Ishikawa (cell line): ENCODE results near the gene YRDC.
A peak's percentile ranks its signal among the peaks of the same experiment; 100 is the strongest.

Source experiments
- CEBPB ChIP-seq: IDR thresholded peaks from 2 replicates; pipeline ENCODE4 v1.6.1; 2012
- CREB1 ChIP-seq: IDR thresholded peaks from 2 replicates; pipeline ENCODE4 v1.6.1; 2012; ENCODE audit warnings: low read depth
- EGR1 ChIP-seq: IDR thresholded peaks from 2 replicates; pipeline ENCODE4 v1.6.1; 2012
- EP300 ChIP-seq: IDR thresholded peaks from 2 replicates; pipeline ENCODE4 v1.6.1; 2012; ENCODE audit warnings: borderline replicate concordance
- FOXM1 ChIP-seq: IDR thresholded peaks from 2 replicates; pipeline ENCODE4 v1.6.1; 2012; ENCODE audit warnings: low read depth, borderline replicate concordance
- NFIC ChIP-seq: IDR thresholded peaks from 2 replicates; pipeline ENCODE4 v1.6.1; 2012
- RAD21 ChIP-seq: IDR thresholded peaks from 2 replicates; pipeline ENCODE4 v1.6.1; 2012; ENCODE audit warnings: low read depth
- TAF1 ChIP-seq: IDR thresholded peaks from 2 replicates; pipeline ENCODE4 v1.6.1; 2012; ENCODE audit warnings: low read depth, mild to moderate bottlenecking
- TCF12 ChIP-seq: IDR thresholded peaks from 2 replicates; pipeline ENCODE4 v1.6.1; 2012; ENCODE audit warnings: low read depth
- TEAD4 ChIP-seq: IDR thresholded peaks from 2 replicates; pipeline ENCODE4 v1.6.1; 2012
- YY1 ChIP-seq: IDR thresholded peaks from 2 replicates; pipeline ENCODE4 v1.6.1; 2012; ENCODE audit warnings: low read depth
- ZBTB7A ChIP-seq: IDR thresholded peaks from 2 replicates; pipeline ENCODE4 v1.6.1; 2012; ENCODE audit warnings: low read depth
- TF ChIP-seq, protein P1 (sequence below): IDR thresholded peaks from 2 replicates; pipeline ENCODE4 v1.6.1; 2012
- TF ChIP-seq, protein P2 (sequence below): IDR thresholded peaks from 2 replicates; pipeline ENCODE4 v1.6.1; 2012; ENCODE audit warnings: low read depth, mild to moderate bottlenecking
- TF ChIP-seq, protein P3 (sequence below): IDR thresholded peaks from 2 replicates; pipeline ENCODE4 v1.6.1; 2012

Gene YRDC

DNA sequence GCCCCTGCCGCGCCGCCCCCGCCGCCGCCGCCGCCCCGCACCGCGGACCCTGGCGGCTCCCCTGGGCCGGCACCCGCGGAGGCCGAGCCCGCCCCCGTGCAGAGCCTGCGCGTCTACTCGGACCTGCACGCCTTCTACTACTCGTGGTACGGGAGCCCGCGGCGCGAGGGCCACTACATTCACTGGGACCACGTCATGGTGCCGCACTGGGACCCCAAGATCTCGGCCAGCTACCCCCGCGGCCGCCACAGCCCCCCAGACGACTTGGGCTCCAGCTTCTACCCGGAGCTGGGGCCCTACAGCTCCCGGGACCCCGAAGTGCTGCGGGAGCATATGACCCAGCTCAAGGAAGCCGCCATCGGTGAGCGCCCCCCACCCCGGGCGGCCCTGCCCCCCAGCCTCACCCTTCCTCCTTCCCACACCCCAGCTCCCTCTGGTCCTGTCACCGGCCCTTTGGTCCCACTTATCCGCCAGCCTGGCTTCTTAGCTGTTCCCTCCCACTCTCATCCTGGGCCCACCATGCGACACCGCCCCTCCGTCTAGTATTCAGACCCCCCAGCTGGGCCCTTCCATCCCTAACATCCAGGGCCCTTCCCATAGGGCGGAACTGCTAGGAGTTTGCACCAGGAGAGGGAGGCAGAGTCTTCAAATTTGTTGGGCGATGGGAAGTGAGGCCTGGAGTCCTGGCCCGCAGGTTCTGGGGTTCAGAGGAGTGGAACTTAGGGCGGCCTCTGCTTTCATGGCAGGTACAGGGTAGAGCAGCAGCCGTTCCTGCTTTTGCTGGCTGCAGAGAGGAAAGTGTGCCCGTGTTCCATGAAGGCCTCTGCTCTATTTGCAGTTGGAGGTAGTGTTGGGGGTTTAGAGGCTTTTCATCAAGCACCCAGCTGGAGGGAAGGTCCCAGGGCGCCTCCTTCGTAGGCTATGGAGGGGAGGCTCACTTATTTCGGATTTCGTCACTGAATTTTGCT is 13.4 kb downstream of the YRDC start:
- TF ChIP-seq YY1, result no peak
- TF ChIP-seq, protein P1, sequence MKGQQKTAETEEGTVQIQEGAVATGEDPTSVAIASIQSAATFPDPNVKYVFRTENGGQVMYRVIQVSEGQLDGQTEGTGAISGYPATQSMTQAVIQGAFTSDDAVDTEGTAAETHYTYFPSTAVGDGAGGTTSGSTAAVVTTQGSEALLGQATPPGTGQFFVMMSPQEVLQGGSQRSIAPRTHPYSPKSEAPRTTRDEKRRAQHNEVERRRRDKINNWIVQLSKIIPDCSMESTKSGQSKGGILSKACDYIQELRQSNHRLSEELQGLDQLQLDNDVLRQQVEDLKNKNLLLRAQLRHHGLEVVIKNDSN, result no peak
- no peak for TF ChIP-seq EP300
- no peak for TF ChIP-seq TEAD4
- no peak for TF ChIP-seq TAF1
- no peak for TF ChIP-seq EGR1
- no peak for TF ChIP-seq CREB1
- TF ChIP-seq CEBPB, result no peak

DNA sequence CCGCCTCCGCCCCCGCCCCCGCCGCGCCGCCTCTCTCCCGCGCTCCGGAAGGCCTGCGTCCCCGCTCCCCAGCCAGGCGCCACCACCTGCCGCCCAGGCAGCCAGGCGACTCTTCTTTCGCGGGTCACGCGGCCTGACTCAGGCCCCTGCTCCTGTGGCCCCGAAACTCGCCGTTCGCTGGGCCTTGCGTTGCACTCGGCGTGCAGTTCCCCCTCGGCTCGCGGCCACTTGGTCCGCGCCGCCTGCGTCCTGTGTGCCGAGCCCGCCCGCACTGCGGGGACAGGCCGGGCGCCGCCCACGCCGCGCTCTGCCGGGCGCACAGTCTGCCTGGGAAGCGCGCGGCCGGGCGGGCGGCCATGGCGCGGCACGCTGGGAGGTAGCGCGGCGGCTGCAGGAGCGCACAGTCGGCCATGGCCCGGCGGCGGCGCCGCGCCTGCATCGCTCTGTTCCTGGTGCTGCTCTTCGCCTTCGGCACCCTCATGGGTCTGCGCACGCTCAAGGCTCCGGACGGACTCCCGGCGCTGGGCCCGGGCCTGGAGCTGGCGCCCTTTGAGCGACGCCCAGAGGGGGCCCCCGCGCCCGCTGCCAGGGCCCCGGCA is 14.1 kb downstream of the YRDC start, which contains the start of gene MANEAL:
TSS of gene MANEAL (plus strand) at position 75 of the 599 bp plus-strand sequence. CDS start at position 411, 336 bp downstream.
- TF ChIP-seq, protein P2, sequence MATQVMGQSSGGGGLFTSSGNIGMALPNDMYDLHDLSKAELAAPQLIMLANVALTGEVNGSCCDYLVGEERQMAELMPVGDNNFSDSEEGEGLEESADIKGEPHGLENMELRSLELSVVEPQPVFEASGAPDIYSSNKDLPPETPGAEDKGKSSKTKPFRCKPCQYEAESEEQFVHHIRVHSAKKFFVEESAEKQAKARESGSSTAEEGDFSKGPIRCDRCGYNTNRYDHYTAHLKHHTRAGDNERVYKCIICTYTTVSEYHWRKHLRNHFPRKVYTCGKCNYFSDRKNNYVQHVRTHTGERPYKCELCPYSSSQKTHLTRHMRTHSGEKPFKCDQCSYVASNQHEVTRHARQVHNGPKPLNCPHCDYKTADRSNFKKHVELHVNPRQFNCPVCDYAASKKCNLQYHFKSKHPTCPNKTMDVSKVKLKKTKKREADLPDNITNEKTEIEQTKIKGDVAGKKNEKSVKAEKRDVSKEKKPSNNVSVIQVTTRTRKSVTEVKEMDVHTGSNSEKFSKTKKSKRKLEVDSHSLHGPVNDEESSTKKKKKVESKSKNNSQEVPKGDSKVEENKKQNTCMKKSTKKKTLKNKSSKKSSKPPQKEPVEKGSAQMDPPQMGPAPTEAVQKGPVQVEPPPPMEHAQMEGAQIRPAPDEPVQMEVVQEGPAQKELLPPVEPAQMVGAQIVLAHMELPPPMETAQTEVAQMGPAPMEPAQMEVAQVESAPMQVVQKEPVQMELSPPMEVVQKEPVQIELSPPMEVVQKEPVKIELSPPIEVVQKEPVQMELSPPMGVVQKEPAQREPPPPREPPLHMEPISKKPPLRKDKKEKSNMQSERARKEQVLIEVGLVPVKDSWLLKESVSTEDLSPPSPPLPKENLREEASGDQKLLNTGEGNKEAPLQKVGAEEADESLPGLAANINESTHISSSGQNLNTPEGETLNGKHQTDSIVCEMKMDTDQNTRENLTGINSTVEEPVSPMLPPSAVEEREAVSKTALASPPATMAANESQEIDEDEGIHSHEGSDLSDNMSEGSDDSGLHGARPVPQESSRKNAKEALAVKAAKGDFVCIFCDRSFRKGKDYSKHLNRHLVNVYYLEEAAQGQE, result peak; percentile 41; the same call in 1 of the 2 replicates
- no peak for TF ChIP-seq CEBPB
- no peak for TF ChIP-seq CREB1
- peak; percentile 74 for TF ChIP-seq YY1
- TF ChIP-seq EGR1, result peak; percentile 82
- TF ChIP-seq, protein P3, sequence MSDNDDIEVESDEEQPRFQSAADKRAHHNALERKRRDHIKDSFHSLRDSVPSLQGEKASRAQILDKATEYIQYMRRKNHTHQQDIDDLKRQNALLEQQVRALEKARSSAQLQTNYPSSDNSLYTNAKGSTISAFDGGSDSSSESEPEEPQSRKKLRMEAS, result peak; percentile 65
- TF ChIP-seq EP300, result no peak
- TF ChIP-seq ZBTB7A, result no peak

DNA sequence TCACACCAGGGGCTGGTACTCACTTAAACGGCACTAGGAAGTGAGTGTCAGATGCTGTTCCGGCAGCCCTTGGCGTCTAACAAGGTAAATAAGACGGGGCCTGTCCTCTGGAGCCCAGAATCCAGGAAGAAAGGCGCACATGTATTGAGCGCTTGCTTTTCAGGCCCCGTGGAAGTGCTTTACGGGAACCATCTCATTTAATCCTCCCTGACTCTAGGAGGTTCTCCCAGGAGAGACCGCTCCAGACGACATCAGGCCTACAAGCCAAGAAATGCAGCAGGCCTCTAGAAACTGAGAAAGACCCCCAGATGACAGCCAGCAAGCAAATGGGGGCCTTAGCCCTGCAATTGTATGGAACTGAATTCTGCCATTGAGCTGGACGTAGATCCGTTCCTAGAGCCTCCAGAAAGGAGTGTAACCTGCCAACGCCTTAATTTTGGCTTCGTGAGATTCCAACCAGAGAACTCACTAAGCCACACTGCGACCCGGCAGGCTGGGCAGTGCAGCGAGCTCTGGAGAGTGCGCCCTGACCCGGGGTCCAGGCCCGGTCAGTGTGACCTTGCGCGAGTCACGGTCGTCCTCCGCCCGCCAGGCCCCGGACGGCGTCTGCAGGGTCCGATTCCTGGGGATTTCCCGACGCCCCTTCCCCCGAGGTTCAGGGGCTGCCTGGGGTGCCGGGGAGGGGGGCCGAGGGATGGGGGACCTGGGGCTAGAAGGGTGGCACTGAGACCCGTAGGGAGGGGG is 14.9 kb downstream of the YRDC start:
- TF ChIP-seq, protein P2, result no peak
- TF ChIP-seq FOXM1, result no peak
- TF ChIP-seq TCF12, result no peak
- no peak for TF ChIP-seq ZBTB7A
- TF ChIP-seq EP300, result no peak
- TF ChIP-seq, protein P3, result no peak
- no peak for TF ChIP-seq YY1
- TF ChIP-seq TAF1, result no peak
- no peak for TF ChIP-seq RAD21
- no peak for TF ChIP-seq CEBPB
- no peak for TF ChIP-seq CREB1
- TF ChIP-seq TEAD4, result no peak
- TF ChIP-seq, protein P1, result no peak
- no peak for TF ChIP-seq EGR1

DNA sequence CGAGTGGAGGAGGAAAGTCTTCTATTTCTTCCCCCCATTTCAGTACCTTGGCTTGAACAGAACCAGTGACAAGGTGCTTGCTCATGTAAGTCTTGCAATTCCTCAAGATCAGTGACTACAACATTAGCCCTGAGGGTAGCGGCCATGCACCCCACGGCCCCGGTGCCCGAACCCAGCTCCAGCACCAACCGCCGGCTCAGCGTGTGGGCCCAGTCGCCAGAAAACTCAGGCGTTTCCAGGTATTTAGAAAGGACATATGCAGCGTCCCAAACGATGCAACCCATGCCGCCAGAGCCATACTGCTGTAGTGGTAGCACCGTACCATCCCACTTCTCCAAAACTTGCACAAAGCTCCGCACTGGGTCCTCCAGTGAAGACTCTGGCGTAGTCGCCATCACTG is 25.5 kb downstream of the YRDC start:
- TF ChIP-seq NFIC (no peak), CEBPB (no peak), YY1 (no peak), TCF12 (no peak), ZBTB7A (no peak), CREB1 (no peak), EP300 (no peak)
- TF ChIP-seq, protein P1, result no peak
- TF ChIP-seq, protein P3, result no peak

DNA sequence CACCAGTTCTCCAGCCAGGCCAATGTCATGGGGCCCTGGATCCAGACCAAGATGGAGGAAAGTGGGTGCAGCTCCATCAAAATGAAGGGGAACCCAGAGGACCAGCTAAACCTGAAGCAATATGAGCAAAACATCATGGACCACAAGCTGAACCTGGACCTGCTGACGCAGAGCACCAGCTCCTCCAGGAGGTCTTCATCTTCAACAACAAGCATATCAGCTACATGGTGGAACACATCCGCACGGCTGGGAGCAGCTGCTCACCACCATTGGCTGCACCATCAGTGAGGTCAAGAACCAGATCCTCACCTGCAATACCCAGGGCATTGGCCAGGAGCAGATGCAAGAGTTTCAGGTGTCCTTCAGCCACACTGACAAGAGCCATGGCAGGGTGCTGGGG is 29.4 kb downstream of the YRDC start:
- TF ChIP-seq RAD21, result 0 out of 2 replicates have a peak, but pooled peaks have one; percentile 3
- no peak for TF ChIP-seq EGR1
